Measurements from ENCODE around the gene IMMT.

Gene IMMT

GRCh38 chr2:86094229-86094628 lies 101.0 kb downstream of the IMMT start:
- DNase-seq = no peak

Measured in anterior cingulate cortex (tissue), 58 donors.